Fibroblast of lung (primary cell): Measurements from ENCODE around the gene HAUS1. TPM values are rescaled to one million over a fixed set of nuclear protein-coding genes. Genes with fewer than 3 reads are reported as not detected.

Source experiments
- DNase-seq, 2 donors: peaks; one replicate each; pipeline versions ENCODE4 v3.0.0 to v3.0.0-alpha.2; 2010; ENCODE audit warnings: low read depth in 2 of 2
- H2AFZ ChIP-seq: 2 replicates; pipeline ENCODE4 v1.5.1; 2012; ENCODE audit warnings: low read length, control low read depth, inconsistent platforms
- H3K27ac ChIP-seq: 2 replicates; pipeline ENCODE4 v1.5.1; 2011; ENCODE audit warnings: low read length, control low read depth; ENCODE audit not compliant: insufficient read depth
- H3K27me3 ChIP-seq: 2 replicates; pipeline ENCODE4 v1.5.1; 2011; ENCODE audit warnings: mild to moderate bottlenecking, low read length; ENCODE audit not compliant: control insufficient read depth, insufficient read depth
- H3K36me3 ChIP-seq: 2 replicates; pipeline ENCODE4 v1.5.1; 2011; ENCODE audit warnings: low read length; ENCODE audit not compliant: control insufficient read depth, insufficient read depth
- H3K4me1 ChIP-seq: 2 replicates; pipeline ENCODE4 v1.5.1; 2011; ENCODE audit warnings: low read length; ENCODE audit not compliant: control insufficient read depth, insufficient read depth; ENCODE audit errors: extremely low read depth
- H3K4me2 ChIP-seq: 2 replicates; pipeline ENCODE4 v1.5.1; 2011; ENCODE audit warnings: low read length, control low read depth; ENCODE audit not compliant: insufficient read depth; ENCODE audit errors: extremely low read depth
- H3K4me3 ChIP-seq, 4 experiments: fragments of 200-600 bp in 1 of 4; sonication (generic) in 1 of 4; replicated peaks in 1 of 4; 2 replicates each; pipeline ENCODE4 v1.5.1; 2011 to 2016; ENCODE audit warnings: low read length in 4 of 4, low read depth in 3 of 4, mild to moderate bottlenecking in 3 of 4, control low read depth in 2 of 4, inconsistent platforms in 1 of 4, mixed read lengths in 1 of 4; ENCODE audit not compliant: insufficient read depth in 1 of 4; ENCODE audit errors: control extremely low read depth in 1 of 4
- H3K79me2 ChIP-seq: 2 replicates; pipeline ENCODE4 v1.5.1; 2012; ENCODE audit warnings: mild to moderate bottlenecking, low read length, inconsistent platforms; ENCODE audit not compliant: control insufficient read depth, insufficient read depth
- H3K9ac ChIP-seq: 2 replicates; pipeline ENCODE4 v1.5.1; 2011; ENCODE audit warnings: mild to moderate bottlenecking, low read length, control low read depth; ENCODE audit not compliant: insufficient read depth
- H3K9me3 ChIP-seq: 2 replicates; pipeline ENCODE4 v1.5.1; 2012; ENCODE audit warnings: low read depth, low read length; ENCODE audit not compliant: control insufficient read depth, insufficient read depth
- H4K20me1 ChIP-seq: 2 replicates; pipeline ENCODE4 v1.5.1; 2011; ENCODE audit warnings: low read length; ENCODE audit not compliant: control insufficient read depth, insufficient read depth; ENCODE audit errors: extremely low read depth
- EZH2 ChIP-seq: IDR thresholded peaks from 2 replicates; pipeline ENCODE4 v1.5.1; 2012; ENCODE audit warnings: low read length, control low read depth, mild to moderate bottlenecking; ENCODE audit errors: missing control alignments
- polyA plus RNA-seq, 2 donors: library from polyadenylated mRNA; depleted of rRNA in 1 of 2; stranded (reverse) in 1 of 2; unstranded in 1 of 2; fragments of >200 nt; gene quantifications; 2 replicates each; pipeline ENCODE4 v1.2.1, GENCODE V29; 2011 to 2012; ENCODE audit warnings: missing spikeins in 1 of 2
- total RNA-seq: library from RNA; depleted of rRNA; stranded (reverse); fragments of >200 nt; gene quantifications from 2 replicates; pipeline ENCODE4 v1.2.1, GENCODE V29; 2014
- TF ChIP-seq, protein P1 (sequence below), 2 donors: IDR thresholded peaks in 1 of 2; conservative IDR thresholded peaks in 1 of 2; 1 replicate in 1 of 2; 2 replicates in 1 of 2; pipeline ENCODE4 v1.5.1; 2011 to 2012; ENCODE audit warnings: low read length in 2 of 2, control low read depth in 1 of 2, inconsistent platforms in 1 of 2, low read depth in 1 of 2, mild to moderate bottlenecking in 1 of 2

Gene HAUS1
- total and polyA plus RNA-seq, 2 donors (not counting 1 experiment from before 2014, with no cell fraction given): 25.4 to 52.8 TPM

DNA sequence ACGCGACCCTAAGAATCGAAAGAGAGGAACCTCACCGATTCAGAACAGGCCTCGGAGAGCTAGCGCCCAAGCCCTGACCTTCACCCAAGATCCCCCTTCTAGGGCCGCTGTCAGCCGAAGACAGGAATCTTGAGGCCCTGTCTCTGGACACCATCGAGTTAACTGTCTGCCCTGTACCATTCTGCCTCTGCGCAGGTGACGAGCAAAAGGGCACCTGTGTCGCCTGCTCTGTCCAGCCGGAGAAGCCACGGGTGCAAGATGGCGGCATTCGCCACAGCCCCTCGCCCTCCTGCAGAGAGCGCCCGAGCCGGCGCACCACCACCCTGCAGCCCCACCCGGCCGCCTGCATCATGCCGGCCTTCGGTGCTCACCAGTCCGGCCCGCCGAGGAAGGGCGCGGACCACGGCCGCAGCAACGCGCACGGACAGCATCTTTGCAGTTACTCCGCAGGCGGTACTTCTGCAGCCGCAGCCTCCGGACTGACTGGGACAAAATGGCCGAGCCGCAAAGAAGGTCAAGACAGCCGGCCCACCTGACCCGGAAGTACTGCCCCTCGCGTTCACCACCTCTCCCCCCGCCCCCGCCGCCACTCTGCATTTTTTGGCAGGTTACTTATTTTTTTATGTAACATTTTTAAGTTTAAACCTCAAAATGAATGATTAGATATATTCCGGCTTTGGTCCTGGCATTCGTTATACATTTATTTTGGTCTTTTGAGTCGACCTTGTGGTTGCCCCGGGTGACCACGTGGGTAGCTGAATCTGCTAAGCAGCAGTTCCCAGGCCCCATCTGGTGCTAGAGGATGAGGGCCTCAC is 6.2 kb upstream of the HAUS1 start, which contains the start of gene ATP5F1A:
TSS of gene ATP5F1A (minus strand) at position 496 of the 815 bp plus-strand sequence. CDS start at position 431, 65 bp downstream.
- peak; percentile 77 to 84 for DNase-seq
- H2AFZ ChIP-seq: peak within 1 kb of the TSS; percentile 95
- H3K9ac ChIP-seq: peak within 1 kb of the TSS; percentile 78
- peaks cover 49% of the 10 kb centered on the region for H3K79me2 ChIP-seq
- peak within 1 kb of the TSS; percentile 78 for H3K4me2 ChIP-seq
- peak within 1 kb of the TSS; percentile 64 to 95 (median 88) for H3K4me3 ChIP-seq
- peak within 1 kb of the TSS; percentile 83 for H3K27ac ChIP-seq
- H3K9me3 ChIP-seq: no peaks in the 10 kb centered on the region
- peaks cover 3% of the 10 kb centered on the region for H3K4me1 ChIP-seq
- peaks cover 4% of the 10 kb centered on the region for H3K36me3 ChIP-seq
- no peak for TF ChIP-seq EZH2
- TF ChIP-seq, protein P1, sequence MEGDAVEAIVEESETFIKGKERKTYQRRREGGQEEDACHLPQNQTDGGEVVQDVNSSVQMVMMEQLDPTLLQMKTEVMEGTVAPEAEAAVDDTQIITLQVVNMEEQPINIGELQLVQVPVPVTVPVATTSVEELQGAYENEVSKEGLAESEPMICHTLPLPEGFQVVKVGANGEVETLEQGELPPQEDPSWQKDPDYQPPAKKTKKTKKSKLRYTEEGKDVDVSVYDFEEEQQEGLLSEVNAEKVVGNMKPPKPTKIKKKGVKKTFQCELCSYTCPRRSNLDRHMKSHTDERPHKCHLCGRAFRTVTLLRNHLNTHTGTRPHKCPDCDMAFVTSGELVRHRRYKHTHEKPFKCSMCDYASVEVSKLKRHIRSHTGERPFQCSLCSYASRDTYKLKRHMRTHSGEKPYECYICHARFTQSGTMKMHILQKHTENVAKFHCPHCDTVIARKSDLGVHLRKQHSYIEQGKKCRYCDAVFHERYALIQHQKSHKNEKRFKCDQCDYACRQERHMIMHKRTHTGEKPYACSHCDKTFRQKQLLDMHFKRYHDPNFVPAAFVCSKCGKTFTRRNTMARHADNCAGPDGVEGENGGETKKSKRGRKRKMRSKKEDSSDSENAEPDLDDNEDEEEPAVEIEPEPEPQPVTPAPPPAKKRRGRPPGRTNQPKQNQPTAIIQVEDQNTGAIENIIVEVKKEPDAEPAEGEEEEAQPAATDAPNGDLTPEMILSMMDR (conservative IDR thresholded peaks at IDR 0.05 in 1 of 2, IDR thresholded peaks at IDR 0.05 in 1 of 2; ENCODE audit: low read depth in 1 of 2, low read length in 2 of 2): no peak
- no peaks in the 10 kb centered on the region for H4K20me1 ChIP-seq
- no peaks in the 10 kb centered on the region for H3K27me3 ChIP-seq

- peak overlapping the region; percentile 83 for H3K27ac ChIP-seq
- peak overlapping the region; percentile 52 for H3K9ac ChIP-seq
- H3K9me3 ChIP-seq: no peaks in the 10 kb centered on the region
- H3K27me3 ChIP-seq: no peaks in the 10 kb centered on the region
- H3K79me2 ChIP-seq: peaks cover 43% of the 10 kb centered on the region
- H3K4me2 ChIP-seq: peak overlapping the region; percentile 73
- H3K4me1 ChIP-seq: peaks cover 3% of the 10 kb centered on the region
- no peaks in the 10 kb centered on the region for H4K20me1 ChIP-seq
- peaks cover 2% of the 10 kb centered on the region for H3K36me3 ChIP-seq
- H3K4me3 ChIP-seq: peak overlapping the region; percentile 1 to 91 (median 74)
- H2AFZ ChIP-seq: peak overlapping the region; percentile 95
- no peak for DNase-seq
- no peak for TF ChIP-seq EZH2
- TF ChIP-seq, protein P1 (conservative IDR thresholded peaks at IDR 0.05 in 1 of 2, IDR thresholded peaks at IDR 0.05 in 1 of 2; ENCODE audit: low read depth in 1 of 2, low read length in 2 of 2): no peak
Measured at GRCh38 chr18:46098616-46098933, 5.6 kb upstream of the HAUS1 start.

GRCh38 chr18:46099463-46099862 is 4.7 kb upstream of the HAUS1 start:
- H3K79me2 ChIP-seq: peaks cover 36% of the 10 kb centered on the region
- H3K36me3 ChIP-seq: peaks cover 2% of the 10 kb centered on the region
- H3K27me3 ChIP-seq: no peaks in the 10 kb centered on the region
- H3K4me1 ChIP-seq: peaks cover 3% of the 10 kb centered on the region
- H3K4me3 ChIP-seq: no peak overlapping the region
- H2AFZ ChIP-seq: no peak overlapping the region
- no peaks in the 10 kb centered on the region for H3K9me3 ChIP-seq
- no peak for DNase-seq
- TF ChIP-seq, protein P1 (conservative IDR thresholded peaks at IDR 0.05 in 1 of 2, IDR thresholded peaks at IDR 0.05 in 1 of 2; ENCODE audit: low read depth in 1 of 2, low read length in 2 of 2): no peak
- TF ChIP-seq EZH2: no peak
- no peak overlapping the region for H3K9ac ChIP-seq
- no peaks in the 10 kb centered on the region for H4K20me1 ChIP-seq
- no peak overlapping the region for H3K4me2 ChIP-seq
- no peak overlapping the region for H3K27ac ChIP-seq
